OCI-LY3 (cell line): ENCODE results near the gene BLOC1S4.

Experiments used
- EZH2phosphoT487 ChIP-seq: fragments of 200-600 bp; shearing (Covaris generic); IDR thresholded peaks from 2 replicates; pipeline ENCODE4 v1.6.1; 2018; ENCODE audit warnings: antibody characterized with exemption, mixed run types, low read depth
- TF ChIP-seq, protein P1 (sequence below): fragments of 200-600, 300-600 bp; sonication (generic); IDR thresholded peaks from 2 replicates; pipeline ENCODE4 v1.5.1; 2014; ENCODE audit warnings: antibody characterized with exemption, low read length, low read depth

DNA sequence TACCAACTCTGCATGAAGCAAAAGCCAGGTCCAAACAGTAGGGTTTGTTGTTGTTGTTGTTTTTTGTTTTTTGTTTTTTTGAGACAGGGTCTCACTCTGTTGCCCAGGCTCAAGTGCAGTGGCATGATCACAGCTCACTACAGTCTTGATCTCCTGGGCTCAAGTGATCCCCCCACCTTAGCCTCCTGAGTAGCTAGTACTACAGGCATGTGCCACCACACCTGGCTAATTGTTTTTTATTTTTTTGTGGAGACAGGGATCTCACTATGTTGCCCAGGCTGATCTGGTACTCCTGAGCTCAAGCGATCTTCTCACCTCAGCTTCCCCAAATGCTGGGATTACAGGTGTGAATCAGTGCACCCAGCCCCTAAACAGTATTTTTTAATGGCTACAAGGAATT lies 16.1 kb upstream of the BLOC1S4 start:
- TF ChIP-seq, protein P1, sequence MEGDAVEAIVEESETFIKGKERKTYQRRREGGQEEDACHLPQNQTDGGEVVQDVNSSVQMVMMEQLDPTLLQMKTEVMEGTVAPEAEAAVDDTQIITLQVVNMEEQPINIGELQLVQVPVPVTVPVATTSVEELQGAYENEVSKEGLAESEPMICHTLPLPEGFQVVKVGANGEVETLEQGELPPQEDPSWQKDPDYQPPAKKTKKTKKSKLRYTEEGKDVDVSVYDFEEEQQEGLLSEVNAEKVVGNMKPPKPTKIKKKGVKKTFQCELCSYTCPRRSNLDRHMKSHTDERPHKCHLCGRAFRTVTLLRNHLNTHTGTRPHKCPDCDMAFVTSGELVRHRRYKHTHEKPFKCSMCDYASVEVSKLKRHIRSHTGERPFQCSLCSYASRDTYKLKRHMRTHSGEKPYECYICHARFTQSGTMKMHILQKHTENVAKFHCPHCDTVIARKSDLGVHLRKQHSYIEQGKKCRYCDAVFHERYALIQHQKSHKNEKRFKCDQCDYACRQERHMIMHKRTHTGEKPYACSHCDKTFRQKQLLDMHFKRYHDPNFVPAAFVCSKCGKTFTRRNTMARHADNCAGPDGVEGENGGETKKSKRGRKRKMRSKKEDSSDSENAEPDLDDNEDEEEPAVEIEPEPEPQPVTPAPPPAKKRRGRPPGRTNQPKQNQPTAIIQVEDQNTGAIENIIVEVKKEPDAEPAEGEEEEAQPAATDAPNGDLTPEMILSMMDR: no peak
- TF ChIP-seq EZH2phosphoT487: no peak
